DOHH2 (cell line): Measurements from ENCODE around the gene PCSK9.

Experiments used
- H3F3A ChIP-seq: fragments of 200-600 bp; sonication (generic), shearing (Covaris generic); 2 replicates; pipeline ENCODE4 v1.6.0; 2016; ENCODE audit warnings: antibody characterized with exemption, mild to moderate bottlenecking; ENCODE audit not compliant: control insufficient read depth, insufficient read depth
- H3K27ac ChIP-seq: fragments of 200-600 bp; sonication (generic); 2 replicates; pipeline ENCODE4 v1.5.1; 2014; ENCODE audit warnings: low read depth, mild to moderate bottlenecking, low read length, moderate library complexity
- H3K27me3 ChIP-seq: fragments of 200-600 bp; sonication (generic); 2 replicates; pipeline ENCODE4 v1.6.1; 2014; ENCODE audit warnings: mild to moderate bottlenecking, low read length, mixed read lengths; ENCODE audit not compliant: control insufficient read depth
- H3K36me3 ChIP-seq: fragments of 200-600 bp; sonication (generic); 2 replicates; pipeline ENCODE4 v1.6.1; 2014; ENCODE audit warnings: mild to moderate bottlenecking, low read length, moderate library complexity, mixed read lengths; ENCODE audit not compliant: control insufficient read depth
- H3K4me1 ChIP-seq: fragments of 200-600 bp; sonication (generic); 2 replicates; pipeline ENCODE4 v1.6.1; 2014; ENCODE audit warnings: mild to moderate bottlenecking, low read length, mixed read lengths; ENCODE audit not compliant: control insufficient read depth
- H3K4me2 ChIP-seq: fragments of 200-600 bp; sonication (generic); 2 replicates; pipeline ENCODE4 v1.6.0; 2014; ENCODE audit warnings: mild to moderate bottlenecking, low read length, moderate library complexity
- H3K4me3 ChIP-seq: fragments of 200-600 bp; sonication (generic); 2 replicates; pipeline ENCODE4 v1.5.1; 2014; ENCODE audit warnings: mild to moderate bottlenecking, low read length, mixed read lengths
- H3K79me2 ChIP-seq: fragments of 200-600 bp; sonication (generic); 2 replicates; pipeline ENCODE4 v1.6.1; 2014; ENCODE audit warnings: mild to moderate bottlenecking, low read length, mixed read lengths; ENCODE audit not compliant: control insufficient read depth
- H3K9me2 ChIP-seq: fragments of 200-600 bp; sonication (generic); replicated peaks from 2 replicates; pipeline ENCODE4 v1.6.1; 2014; ENCODE audit warnings: mild to moderate bottlenecking, low read length, mixed read lengths; ENCODE audit not compliant: control insufficient read depth
- H3K9me3 ChIP-seq: fragments of 200-600 bp; sonication (generic); 2 replicates; pipeline ENCODE4 v1.6.1; 2014; ENCODE audit warnings: antibody characterized with exemption, low read length, mixed read lengths; ENCODE audit not compliant: control insufficient read depth, insufficient read depth
- H4K20me1 ChIP-seq: fragments of 200-600 bp; sonication (generic); 2 replicates; pipeline ENCODE4 v1.6.0; 2014; ENCODE audit warnings: low read depth, mild to moderate bottlenecking, antibody characterized with exemption, low read length, moderate library complexity; ENCODE audit not compliant: control insufficient read depth, insufficient read depth
- EZH2phosphoT487 ChIP-seq: fragments of 200-600 bp; sonication (generic); IDR thresholded peaks from 2 replicates; pipeline ENCODE4 v1.6.1; 2017; ENCODE audit warnings: borderline replicate concordance, mild to moderate bottlenecking, antibody characterized with exemption, low read length, moderate library complexity, mixed read lengths
- TF ChIP-seq, protein P1 (sequence below): fragments of 200-600 bp; sonication (generic); IDR thresholded peaks from one replicate; pipeline ENCODE4 v1.5.1; 2014; ENCODE audit warnings: antibody characterized with exemption, mild to moderate bottlenecking, low read depth, low read length; ENCODE audit not compliant: poor library complexity, severe bottlenecking

PCSK9 gene

DNA sequence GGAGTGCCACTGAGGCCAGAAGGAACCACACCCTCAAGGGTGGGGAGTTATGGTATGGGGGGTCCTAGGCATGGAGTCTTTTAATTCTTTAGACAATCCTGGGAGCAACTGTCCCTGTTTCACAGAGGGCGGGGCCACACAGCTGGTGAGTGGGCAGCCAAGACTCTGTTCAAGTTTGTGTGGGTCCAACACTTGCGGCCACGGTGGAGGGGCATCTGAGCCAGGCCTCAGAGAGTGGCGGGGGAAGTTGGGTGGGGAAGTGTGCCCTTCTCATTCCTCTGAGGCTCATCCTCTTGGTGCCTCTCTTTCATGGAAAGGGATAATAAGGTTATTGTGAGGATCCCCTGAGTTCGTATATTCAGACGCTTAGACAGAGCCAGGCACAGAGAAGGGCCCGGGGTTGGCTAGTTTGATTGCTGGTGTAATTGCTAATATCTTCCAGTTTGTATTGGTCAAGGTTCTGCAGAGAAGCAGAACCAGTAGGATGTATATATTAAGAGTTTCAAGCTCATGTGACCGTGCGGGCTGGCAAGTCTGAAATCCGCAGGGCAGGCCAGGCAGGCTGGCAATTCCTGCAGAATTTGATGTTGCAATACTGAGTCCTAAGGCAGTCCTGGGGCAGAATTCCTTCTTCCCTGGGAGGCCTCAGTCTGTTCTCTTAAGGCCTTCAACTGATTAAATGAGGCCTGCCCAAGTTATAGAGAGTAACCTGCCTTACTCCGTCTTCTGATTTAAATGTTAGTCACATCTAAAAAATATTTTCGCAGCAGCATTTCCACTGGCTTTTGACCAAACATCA, 15.9 kb downstream of the PCSK9 start:
- no peaks in the 10 kb centered on the region for H3K27me3 ChIP-seq
- no peaks in the 10 kb centered on the region for H3K9me2 ChIP-seq
- no peaks in the 10 kb centered on the region for H4K20me1 ChIP-seq
- no peaks in the 10 kb centered on the region for H3K79me2 ChIP-seq
- no peak overlapping the region for H3K4me3 ChIP-seq
- no peaks in the 10 kb centered on the region for H3K9me3 ChIP-seq
- no peaks in the 10 kb centered on the region for H3K36me3 ChIP-seq
- no peaks in the 10 kb centered on the region for H3K4me1 ChIP-seq
- H3K27ac ChIP-seq = no peak overlapping the region
- H3F3A ChIP-seq = no peaks in the 10 kb centered on the region
- TF ChIP-seq EZH2phosphoT487 = no peak
- TF ChIP-seq, protein P1, sequence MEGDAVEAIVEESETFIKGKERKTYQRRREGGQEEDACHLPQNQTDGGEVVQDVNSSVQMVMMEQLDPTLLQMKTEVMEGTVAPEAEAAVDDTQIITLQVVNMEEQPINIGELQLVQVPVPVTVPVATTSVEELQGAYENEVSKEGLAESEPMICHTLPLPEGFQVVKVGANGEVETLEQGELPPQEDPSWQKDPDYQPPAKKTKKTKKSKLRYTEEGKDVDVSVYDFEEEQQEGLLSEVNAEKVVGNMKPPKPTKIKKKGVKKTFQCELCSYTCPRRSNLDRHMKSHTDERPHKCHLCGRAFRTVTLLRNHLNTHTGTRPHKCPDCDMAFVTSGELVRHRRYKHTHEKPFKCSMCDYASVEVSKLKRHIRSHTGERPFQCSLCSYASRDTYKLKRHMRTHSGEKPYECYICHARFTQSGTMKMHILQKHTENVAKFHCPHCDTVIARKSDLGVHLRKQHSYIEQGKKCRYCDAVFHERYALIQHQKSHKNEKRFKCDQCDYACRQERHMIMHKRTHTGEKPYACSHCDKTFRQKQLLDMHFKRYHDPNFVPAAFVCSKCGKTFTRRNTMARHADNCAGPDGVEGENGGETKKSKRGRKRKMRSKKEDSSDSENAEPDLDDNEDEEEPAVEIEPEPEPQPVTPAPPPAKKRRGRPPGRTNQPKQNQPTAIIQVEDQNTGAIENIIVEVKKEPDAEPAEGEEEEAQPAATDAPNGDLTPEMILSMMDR = no peak
- no peak overlapping the region for H3K4me2 ChIP-seq

DNA sequence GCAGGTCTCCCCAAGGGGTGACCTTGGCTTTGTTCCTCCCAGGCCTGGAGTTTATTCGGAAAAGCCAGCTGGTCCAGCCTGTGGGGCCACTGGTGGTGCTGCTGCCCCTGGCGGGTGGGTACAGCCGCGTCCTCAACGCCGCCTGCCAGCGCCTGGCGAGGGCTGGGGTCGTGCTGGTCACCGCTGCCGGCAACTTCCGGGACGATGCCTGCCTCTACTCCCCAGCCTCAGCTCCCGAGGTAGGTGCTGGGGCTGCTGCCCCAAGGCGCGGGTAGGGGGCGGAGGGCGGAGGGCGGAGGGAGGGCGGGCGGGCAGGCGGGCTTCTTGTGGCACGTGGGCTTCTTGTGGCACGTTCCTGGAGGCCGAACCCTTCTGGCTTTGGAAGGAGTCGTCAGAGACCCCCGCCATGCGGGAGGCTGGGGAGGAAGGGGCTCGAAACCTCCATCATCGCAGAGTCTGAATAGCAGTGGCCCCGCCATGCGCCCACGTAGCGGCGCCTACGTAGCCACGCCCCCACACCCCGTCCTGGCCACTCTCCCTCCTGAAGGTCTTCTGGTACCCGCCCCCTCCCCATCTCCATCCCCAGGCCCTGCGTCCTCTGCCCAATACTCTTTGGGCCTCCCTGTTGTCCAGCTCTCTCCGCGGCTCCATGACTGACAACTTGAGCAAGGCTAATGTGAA, 16.7 kb downstream of the PCSK9 start:
- no peak overlapping the region for H3K4me3 ChIP-seq
- H3K4me2 ChIP-seq = no peak overlapping the region
- H3K27me3 ChIP-seq = no peaks in the 10 kb centered on the region
- H4K20me1 ChIP-seq = no peaks in the 10 kb centered on the region
- no peaks in the 10 kb centered on the region for H3K79me2 ChIP-seq
- TF ChIP-seq EZH2phosphoT487 = no peak
- TF ChIP-seq, protein P1 = no peak
- H3K9me2 ChIP-seq = no peaks in the 10 kb centered on the region
- H3F3A ChIP-seq = no peaks in the 10 kb centered on the region
- H3K27ac ChIP-seq = no peak overlapping the region
- no peaks in the 10 kb centered on the region for H3K9me3 ChIP-seq
- H3K36me3 ChIP-seq = no peaks in the 10 kb centered on the region
- H3K4me1 ChIP-seq = no peaks in the 10 kb centered on the region

DNA sequence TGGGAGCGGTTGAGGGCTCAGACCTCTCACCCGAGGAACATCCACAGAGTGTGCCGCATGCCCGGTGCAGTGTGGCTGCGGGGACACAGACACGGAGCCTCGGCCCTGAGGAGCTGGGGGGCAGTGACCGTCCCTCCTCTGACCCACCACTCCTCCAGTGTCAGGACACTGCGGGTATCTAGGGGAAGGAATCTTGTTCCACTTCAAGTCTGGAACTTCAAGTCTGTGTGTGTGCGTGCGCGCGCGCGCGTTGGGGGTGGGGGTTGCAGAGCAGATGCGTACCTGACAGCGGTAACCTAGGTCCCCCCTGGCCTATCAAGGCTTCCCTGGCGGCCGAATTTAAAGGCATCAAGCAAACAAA, 17.3 kb downstream of the PCSK9 start:
- no peak overlapping the region for H3K4me2 ChIP-seq
- no peaks in the 10 kb centered on the region for H3K9me3 ChIP-seq
- TF ChIP-seq, protein P1 = no peak
- TF ChIP-seq EZH2phosphoT487 = no peak
- no peaks in the 10 kb centered on the region for H3K36me3 ChIP-seq
- no peaks in the 10 kb centered on the region for H3K27me3 ChIP-seq
- no peaks in the 10 kb centered on the region for H3K79me2 ChIP-seq
- no peak overlapping the region for H3K4me3 ChIP-seq
- H3K27ac ChIP-seq = no peak overlapping the region
- no peaks in the 10 kb centered on the region for H4K20me1 ChIP-seq
- no peaks in the 10 kb centered on the region for H3K4me1 ChIP-seq
- no peaks in the 10 kb centered on the region for H3F3A ChIP-seq
- H3K9me2 ChIP-seq = no peaks in the 10 kb centered on the region
